ENCODE data around the gene XIST.
"Not testable (repeated sequence)": the region's sequence is repeated elsewhere in the genome, so short reads cannot be mapped to it uniquely, and the experiment has no call there.

XIST gene

DNA sequence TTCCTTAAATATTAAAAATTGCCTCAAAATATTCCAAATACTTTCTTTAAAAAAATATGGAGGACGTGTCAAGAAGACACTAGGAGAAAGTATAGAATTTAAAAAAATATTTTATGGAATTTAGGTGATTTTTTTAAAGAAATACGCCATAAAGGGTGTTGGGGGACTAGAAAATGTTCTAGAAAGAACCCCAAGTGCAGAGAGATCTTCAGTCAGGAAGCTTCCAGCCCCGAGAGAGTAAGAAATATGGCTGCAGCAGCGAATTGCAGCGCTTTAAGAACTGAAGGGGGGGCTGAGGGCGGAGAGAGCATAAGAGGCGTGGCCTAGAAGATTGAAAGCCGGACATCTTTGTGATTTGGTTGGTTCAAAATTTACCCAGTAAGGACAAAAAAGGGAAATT is at the start of gene XIST:
Gene XIST, minus strand, starts transcription at position 248 of the 400 bp plus-strand sequence.
- DNase-seq: no peak

DNA sequence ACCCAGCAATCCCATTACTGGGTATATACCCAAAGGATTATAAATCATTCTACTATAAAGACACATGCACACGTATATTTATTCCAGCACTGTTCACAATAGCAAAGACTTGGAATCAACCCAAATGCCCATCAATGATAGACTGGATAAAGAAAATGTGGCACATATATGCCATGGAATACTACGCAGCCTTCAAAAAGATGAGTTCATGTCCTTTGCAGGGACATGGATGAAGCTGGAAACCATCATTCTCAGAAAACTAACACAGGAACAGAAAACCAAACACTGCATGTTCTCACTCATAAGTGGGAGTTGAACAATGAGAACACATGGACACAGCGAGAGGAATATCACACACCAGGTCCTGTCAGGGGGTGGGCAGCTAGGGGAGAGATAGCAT is 45.8 kb upstream of the XIST start:
- not testable (repeated sequence) for DNase-seq

DNA sequence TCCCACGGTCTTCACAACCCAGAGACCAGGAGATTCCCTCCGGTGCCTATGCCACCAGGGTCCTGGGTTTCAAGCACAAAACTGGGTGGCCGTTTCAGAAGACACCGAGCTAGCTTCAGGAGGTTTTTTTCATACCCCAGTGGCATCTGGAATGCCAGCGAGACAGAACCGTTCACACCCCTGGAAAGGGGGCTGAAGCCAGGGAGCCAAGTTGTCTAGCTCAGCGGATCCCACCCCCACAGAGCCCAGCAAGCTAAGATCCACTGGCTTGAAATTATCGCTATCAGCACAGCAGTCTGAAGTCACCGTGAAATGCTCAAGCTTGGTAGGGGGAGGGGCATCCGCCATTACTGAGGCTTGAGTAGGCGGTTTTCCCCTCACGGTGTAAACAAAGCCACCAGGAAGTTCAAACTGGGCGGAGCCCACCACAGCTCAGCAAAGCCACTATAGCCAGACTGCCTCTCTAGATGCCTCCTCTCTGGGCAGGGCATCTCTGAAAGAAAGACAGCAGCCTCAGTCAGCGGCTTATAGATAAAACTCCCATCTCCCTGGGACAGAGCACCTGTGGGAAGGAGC is 40.1 kb upstream of the XIST start:
- not testable (repeated sequence) for DNase-seq

DNA sequence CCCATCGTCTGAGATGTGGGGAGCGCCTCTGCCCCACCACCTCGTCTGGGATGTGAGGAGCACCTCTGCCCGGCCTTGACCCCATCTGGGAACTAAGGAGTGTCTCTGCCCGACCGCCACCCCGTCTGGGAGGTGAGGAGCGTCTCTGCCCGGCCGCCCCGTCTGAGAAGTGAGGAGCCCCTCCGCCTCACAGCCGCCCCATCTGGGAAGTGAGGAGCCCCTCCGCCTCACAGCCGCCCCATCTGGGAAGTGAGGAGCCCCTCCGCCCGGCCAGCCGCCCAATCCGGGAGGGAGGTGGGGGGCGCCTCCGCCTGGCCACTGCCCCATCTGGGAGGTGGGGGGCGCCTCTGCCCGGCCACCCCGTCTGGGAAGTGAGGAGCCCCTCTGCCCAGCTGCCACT is 29.7 kb upstream of the XIST start:
- not testable (repeated sequence) for DNase-seq

DNA sequence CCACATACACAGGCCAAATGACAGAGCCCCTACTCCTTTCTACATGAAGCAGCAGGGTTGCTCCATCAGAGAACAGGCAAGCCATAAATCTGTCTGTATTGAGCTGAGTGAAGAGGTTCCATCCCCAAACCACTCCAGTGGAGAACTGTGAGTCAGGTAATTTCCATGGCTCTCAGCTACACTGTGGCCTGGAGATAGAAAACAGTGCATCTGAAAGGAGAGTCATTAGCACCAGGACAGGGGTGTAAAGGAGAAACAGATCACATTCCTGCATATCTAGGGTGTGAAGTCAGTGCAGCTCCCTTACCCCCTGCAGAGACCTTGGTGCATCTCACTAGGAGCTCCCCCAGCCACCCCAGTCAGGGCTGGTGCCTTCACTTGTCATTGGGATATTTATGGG is 25.2 kb upstream of the XIST start:
- no peak for DNase-seq

DNA sequence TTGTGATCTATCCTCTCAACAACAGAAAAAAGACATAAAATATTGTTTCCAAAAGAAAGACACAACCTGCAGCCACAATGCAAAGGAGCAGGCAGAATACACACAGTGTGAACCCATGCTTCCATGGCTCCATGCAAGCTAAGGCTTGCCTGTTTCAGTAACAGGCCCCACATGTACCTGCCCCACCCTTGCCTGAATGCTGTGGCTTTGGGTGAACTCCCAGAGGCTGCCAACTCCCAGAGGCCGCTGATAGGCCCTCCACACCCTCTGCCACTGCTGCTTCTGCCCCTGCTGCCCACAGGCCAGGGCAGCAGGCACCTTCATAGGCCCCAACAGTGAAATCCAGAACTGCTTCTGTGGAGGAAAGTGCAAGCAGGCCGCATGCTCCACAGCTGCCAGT is 24.4 kb upstream of the XIST start:
- DNase-seq: no peak

DNA sequence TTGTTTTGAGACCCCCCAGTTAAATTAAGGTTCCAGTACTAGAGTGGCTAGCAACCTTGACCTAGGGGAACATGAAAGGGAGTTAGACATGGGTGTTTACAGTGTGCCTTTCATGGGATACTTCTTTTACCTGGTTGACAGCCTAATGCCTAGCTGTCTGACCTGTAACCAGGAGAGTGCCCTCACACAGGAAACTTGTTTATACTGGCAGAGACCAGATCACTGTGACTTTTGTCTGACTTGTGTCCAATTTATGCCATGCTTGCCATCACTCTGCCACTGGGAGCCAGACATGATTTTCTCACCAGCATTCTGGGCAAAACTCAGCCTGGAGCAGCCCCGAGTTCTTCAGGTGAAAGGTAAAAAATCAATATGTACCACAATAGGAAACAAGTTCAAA is 16.4 kb upstream of the XIST start:
- DNase-seq: no peak

DNA sequence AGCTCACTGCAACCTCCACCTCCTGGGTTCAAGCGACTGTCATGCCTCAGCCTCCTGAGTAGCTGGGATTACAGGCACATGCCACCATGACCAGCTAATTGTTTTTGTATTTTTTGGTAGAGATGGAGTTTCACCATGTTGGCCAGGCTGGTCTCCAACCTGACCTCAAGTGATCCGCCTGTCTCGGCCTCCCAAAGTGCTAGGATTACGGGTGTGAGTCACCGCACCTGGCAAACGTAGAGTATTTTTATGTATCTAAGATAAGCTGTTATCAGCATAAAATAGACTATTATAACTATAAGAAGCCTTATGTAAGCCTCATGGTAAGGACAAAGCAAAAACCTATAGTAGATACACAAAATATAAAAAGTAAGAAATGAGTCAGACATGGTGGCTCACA is 14.6 kb upstream of the XIST start:
- DNase-seq: no peak

DNA sequence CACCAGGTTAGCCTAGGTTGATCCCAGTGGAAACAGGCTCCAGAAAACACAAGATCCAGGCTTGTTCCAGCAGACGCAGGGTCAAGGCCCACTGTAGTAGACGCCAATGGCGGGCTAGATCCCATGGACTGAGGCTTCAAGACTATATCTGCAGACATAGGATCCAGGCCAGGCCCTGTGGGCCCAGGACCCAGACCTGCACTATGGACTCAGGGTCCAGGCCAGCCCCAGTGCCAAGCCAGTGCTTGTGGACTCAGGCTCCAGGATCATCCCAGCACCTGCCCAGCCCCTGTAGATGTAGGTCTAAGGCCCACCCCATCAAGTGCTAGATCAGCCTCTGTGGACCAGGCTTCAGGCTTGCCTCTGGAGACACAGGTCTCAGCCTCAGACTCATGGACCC is 11.3 kb upstream of the XIST start:
- DNase-seq: no peak

DNA sequence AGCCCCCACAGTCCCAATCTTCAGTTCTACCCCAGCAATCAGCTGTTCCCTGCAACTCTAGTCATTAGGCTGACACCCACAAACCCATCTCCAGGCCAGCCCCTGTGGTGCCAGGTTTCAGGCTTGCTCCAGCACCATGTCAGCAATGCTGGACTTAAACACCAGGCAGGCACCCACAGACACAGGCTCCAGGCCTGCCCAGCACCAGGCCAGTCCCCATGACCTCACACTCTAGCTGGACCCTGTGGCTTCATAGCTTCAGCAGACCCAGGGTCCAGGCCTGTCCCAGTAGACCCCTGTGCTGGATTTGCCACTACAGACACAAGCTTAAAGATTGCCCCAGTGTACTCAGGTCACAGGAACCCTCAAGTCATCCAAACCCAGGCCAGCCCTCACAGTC is 10.8 kb upstream of the XIST start:
- DNase-seq: no peak

DNA sequence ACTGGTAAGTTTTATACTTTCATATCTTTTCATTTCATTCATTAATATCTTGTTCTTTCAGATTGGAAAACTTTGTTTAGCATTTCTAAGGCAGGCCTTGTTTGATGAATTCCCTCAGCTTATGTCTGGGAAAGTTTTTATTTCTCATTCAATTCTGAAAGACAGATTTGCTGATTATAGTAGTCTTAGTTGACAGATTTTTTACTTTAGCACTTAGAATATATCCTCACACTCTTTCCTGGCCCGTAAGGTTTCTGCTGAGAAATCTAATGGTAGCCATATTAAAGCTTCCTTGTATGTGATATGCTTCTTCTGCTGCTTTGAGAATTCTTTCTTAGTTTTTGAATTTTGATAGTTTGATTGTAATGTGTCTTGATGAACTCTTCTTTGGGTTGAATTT is 7.1 kb upstream of the XIST start:
- no peak for DNase-seq

DNA sequence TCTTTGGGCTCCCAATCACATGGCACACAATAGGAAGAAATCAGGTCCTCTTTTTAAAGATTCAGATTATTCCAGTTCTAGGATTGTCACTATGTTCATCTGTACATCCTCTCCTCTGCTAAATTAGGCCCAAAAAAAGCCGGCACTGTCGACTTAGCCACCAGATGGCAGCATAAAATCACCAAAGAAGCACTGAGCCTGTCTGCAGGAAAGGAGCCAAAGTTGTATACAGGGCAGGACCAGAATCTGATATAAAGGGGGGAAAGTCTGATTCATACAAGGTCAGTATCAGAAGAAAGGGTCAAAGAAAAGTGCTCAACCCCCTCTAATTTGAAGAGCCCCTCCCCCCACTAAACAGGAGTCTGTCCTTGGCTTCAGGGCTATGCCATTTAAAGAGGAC is 3.0 kb upstream of the XIST start:
- DNase-seq: peak; percentile 86

DNA sequence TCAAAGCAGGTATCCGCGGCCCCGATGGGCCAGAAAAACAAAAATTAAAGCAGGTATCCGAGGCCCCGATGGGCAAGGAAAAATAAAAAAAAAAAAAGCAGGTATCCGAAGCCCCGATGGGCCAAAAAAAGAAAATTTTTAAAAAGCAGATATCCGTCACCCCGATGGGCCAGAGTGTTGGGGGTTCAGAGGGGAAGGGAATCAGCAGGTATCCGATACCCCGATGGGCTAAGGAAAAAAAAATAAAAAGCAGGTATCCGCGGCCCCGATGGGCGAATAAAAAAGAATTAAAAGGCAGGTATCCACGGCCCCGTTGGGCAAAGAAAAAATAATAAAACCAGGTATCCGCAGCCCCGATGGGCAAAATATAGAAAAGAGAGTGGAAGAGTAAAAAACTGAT is 492 bp downstream of the XIST start:
- DNase-seq: no peak

DNA sequence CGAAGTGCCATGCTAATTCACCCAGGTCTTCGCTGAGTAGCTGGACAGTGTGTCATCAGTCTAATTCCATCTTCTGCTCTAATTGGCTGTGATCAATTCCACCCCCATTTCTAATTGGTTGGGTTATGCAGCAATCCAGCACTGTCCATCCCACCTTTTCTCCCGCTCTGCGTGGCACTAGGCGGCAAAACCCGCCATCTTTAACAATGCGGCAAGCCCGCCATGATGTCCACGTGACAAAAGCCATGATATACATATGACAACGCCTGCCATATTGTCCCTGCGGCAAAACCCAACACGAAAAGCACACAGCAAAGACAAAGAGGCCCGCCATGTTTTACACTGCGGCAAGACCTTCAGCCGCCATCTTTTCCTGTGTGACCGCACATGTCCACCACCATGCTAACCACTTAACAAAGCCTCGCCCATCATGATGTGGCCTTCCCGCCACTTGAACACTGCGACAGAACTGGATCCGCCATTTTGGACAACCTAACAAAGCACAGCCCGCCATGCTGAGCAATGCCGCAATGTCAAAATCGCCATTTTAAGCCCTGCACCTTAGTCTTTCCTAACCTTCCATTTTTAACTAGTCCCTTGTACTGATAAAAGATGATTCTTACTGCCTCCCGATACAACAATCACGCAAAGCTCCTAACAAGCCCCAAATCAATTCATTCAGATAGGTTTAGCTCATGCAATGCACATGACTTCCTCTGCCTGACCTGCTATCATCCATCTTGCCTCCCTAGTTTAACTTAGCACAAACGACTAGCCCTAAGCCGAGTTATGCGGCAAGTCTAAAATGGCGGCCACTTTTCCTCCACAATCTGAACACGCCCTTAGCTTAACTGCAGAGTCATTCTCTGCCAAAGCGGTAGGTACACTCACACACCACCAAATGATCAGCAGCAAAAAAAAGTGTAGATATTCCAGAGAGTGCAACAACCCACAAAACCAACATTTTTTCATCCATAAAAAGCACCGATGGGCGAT is 1.2 kb downstream of the XIST start:
- no peak for DNase-seq

DNA sequence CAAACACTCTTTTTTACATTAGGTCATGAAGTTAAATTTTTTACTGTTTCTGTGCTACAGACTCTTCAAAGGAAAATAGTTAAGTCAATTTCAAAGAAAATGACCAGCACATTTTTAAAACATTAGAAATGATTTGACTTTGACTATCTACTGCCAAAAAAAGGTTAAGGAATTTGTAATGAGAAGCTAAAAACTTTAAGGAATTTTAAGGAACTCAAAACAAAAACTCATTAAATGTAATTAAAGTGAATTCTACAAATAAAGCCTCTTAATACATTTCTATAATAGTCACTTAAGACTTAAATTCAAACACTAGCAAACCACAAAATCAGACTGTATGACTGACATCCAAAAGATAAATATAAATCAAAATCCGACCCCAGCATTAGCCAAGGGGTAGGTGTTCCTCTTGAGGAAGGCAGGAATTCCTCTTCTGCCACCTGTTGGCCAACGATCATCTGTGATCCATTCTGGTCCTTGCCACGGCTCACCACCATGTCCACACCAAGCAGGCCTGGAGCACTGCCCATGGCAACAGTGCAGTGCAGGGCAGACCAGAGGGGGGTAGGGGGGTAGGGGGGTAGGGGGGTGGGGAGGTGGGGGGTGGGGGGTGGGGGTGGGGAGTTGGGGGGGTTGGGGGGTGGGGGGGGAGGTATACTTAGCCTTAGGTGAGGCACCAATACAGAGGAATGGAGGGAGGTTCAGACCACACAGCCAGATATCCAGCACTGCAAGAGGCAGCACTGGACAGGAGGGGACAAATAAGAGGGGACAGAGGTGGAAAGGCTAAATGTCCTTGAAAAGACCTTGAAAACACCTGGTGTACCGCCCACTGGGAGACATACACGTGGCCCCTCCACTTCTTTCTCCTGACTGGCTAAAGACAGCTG is 2.1 kb downstream of the XIST start:
- peak; percentile 4 for DNase-seq

DNA sequence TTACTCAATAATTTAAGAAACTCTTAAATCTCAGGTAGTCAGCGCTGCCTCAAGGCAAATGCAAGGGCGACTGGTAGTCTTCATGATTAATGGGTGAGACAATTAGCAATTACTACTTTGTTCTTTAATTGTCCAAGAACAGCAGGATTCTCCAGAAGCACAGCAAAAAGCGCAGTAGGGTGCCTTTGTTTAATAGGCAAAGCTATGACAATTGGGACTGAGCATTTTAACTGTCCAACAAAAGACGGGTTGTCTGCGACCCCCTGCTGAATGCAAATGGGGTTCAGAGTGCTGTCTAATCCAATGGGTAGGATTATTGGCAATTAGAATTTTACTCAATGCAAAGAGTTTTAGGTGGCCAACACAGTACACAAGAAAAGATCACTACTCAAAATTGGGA is 3.4 kb downstream of the XIST start:
- peak; percentile 54 for DNase-seq

DNA sequence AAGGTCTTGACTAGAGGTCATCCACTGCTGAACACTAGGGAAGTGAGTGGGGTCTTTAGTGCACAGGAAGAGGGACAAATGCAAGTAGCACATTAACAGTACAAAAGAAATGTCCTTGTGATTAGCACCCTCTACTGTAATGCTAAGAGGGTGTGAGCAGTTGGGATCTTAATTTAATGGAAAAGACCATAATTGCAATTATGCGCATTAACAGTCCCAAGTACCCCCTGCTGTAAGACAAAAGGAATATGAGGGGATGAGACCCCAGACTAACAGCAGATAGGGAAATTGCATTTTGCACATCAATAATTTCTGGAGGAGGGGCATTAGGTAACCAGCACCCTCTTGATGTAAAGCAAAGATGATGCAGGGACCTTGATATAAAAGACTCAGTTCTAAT is 4.5 kb downstream of the XIST start:
- peak; percentile 7 for DNase-seq

DNA sequence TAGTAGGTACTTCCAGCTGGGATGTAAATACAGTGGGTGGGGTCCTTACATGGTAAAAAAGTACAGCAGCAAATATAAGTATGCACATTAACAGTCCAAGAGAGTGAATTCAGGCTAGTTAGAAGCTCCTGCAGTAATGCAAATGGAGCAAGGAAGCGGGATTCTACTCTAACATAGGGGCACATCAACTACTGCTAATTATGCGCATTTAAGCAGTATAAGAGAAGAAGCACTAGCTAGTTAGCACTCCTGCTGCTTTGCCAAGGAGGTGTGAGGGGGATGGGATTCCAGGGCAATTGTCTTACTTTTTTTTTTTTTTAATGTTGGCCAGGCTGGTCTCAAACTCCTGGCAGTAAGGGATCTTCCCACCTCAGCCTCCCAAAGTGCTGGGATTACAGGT is 5.4 kb downstream of the XIST start:
- no peak for DNase-seq

DNA sequence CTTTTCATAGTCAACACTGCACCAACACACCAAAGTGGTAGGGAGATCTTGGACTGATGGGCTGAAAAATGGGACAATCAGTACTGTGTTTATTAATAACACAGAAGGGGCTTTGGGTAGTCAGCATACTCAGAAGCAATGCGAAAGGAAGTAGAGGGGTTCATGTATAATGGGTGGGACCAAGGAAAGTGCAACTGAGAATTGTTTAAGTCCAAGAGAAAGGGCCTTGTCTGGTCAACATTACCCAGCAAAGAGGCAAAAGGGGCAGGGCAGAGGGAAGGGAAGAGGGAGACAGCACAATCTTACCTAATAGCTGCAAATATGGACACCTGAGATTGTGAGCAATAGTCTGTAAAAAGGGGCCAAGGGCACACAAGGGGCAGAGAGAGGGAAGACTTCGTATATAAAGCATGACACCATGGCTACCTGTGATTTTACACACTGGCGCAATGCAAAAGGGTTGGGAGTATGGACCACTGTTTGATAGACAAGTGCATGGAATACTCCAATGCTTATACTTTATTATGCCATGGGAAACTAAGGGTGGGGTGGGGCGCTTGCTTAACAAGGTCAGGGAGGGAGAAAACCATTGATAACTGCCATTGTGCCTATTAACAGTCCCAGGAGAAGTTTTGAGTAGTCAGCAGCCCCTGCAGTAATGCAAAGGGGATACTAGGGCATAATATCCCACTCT is 9.8 kb downstream of the XIST start:
- no peak for DNase-seq

DNA sequence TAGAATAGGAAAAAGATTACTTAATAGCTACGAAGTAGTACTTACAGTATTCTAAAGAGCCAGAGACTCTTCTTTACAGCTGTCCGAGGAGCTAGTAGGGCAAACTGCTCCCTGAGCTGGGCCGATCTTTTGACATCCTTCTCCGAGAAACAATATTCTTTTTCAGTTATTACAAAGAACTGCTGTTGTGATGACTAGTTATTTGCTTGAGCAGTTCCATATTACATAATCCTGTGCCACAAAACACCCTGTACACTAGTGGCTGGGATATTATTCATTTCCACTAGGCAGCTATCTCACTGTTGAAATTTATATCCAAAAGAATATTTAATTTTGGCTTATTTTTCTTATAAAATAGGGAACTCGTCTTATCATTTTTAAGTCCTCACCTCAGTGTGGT is 11.2 kb downstream of the XIST start:
- no peak for DNase-seq

DNA sequence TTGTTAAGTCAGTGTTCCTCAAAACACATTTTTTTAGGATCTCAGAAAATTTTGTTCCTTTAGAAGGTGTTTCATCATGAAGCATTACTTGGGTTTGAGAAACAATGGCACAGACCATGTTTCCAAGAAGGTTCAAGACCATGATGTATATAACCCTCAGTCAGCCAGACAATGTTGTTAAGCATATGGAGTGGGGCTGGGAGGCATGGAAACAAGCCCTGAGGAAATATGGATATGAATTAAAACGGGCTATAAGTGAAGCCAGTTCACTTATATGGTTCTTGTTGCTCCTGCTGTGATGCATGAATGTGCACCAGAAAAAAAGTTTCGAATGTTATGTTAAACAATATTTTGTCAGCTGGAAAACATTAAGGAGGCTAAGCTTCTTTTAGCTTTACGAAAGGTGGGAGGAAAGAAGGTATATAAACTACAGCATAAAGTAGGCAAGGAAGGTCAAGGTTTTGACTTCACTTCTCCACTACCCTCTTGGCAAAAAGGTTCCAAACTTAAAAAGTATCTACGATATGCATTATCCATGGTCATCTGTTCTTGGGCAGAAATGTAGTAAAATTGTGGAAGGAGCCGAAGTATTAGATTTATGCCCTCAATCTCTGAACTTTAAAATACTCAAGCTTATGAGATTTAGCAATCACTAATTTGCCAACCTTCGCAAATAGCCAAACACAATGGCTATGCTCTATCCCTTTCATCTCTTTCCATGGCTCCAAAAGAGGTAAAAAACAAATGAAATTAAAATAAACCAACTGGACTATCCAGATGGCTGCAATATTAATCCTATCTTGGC is 12.2 kb downstream of the XIST start:
- DNase-seq: no peak

DNA sequence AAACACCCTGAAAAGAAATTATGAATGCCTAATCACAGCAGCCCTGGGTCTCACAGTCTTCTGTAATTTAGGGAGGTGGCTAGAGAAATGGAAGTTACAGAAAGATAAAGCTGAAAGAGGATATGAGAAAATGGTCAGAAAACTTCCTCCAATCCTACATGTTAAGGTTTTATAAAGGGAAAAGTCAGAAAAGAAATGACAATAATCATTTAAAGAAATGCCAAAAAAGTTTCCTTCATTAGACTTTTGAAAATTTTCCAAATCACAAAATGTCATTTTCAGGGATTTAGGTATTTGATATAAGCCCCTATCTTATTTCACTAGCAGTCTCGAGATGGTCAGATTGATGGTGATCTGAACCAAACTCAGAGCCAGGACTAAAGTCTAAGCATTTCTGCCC is 13.4 kb downstream of the XIST start:
- no peak for DNase-seq
